LNCaP clone FGC (cell line): ENCODE data around the gene CNST.
"Not testable (repeated sequence)": the region's sequence is repeated elsewhere in the genome, so short reads cannot be mapped to it uniquely, and the experiment has no call there.

Experiments used
- DNase-seq: peaks from one replicate; pipeline ENCODE4 v3.0.0-alpha.2; 2011; ENCODE audit warnings: low read depth
- H3K4me3 ChIP-seq: 2 replicates; pipeline ENCODE4 v1.5.1; 2011; ENCODE audit warnings: mild to moderate bottlenecking, low read depth, low read length, control low read depth
- CTCF ChIP-seq: IDR thresholded peaks from 2 replicates; pipeline ENCODE4 v1.5.1; 2012; ENCODE audit warnings: mild to moderate bottlenecking; ENCODE audit not compliant: control insufficient read depth, insufficient read depth; ENCODE audit errors: extremely low read depth

The CNST gene

GRCh38 chr1:246587032-246587431 lies 20.8 kb downstream of the CNST start:
- DNase-seq: no peak
- H3K4me3 ChIP-seq: no peak overlapping the region
- no peak for TF ChIP-seq CTCF

- no peak for TF ChIP-seq CTCF
- DNase-seq: no peak
- H3K4me3 ChIP-seq: no peak overlapping the region
Measured at GRCh38 chr1:246587606-246588005, 21.4 kb downstream of the CNST start.

GRCh38 chr1:246588159-246588721 lies 22.0 kb downstream of the CNST start:
- DNase-seq: no peak
- no peak overlapping the region for H3K4me3 ChIP-seq
- TF ChIP-seq CTCF: no peak

GRCh38 chr1:246589919-246590318 lies 23.7 kb downstream of the CNST start:
- not testable (repeated sequence) for H3K4me3 ChIP-seq, DNase-seq

GRCh38 chr1:246591047-246591446 lies 24.8 kb downstream of the CNST start:
- DNase-seq: no peak
- no peak overlapping the region for H3K4me3 ChIP-seq
- no peak for TF ChIP-seq CTCF

- no peak overlapping the region for H3K4me3 ChIP-seq
- TF ChIP-seq CTCF: no peak
- DNase-seq: no peak
Measured at GRCh38 chr1:246591504-246591903, 25.2 kb downstream of the CNST start.

GRCh38 chr1:246591958-246592357 lies 25.7 kb downstream of the CNST start:
- TF ChIP-seq CTCF: no peak
- no peak for DNase-seq
- no peak overlapping the region for H3K4me3 ChIP-seq
